H1 (cell line): ENCODE data around the gene COL5A1. TPM values are rescaled to one million over a fixed set of nuclear protein-coding genes. Genes with fewer than 3 reads are reported as not detected.

Experiments
- CTCF ChIA-PET: fragments of 300-600 bp; sonication (Branson Sonifier 250); formaldehyde crosslinking; loops from one replicate; lab custom pipeline; 2021; ENCODE audit not compliant: partially characterized antibody; lab: Charles Lee
- POLR2A ChIA-PET: fragments of 300-600 bp; sonication (Branson Sonifier 250); formaldehyde crosslinking; loops from one replicate; lab custom pipeline; 2021; ENCODE audit warnings: inconsistent platforms; ENCODE audit not compliant: partially characterized antibody; lab: Charles Lee
- DNase-seq, 2 experiments: peaks; one replicate each; pipeline versions ENCODE4 v3.0.0 to v3.0.0-alpha.2; 2010 to 2022; ENCODE audit warnings: low spot score in 2 of 2, low read depth in 1 of 2, mixed read lengths in 1 of 2
- FAIRE-seq: peaks from 2 replicates; lab custom pipeline; 2011; peaks lifted over from hg19 to GRCh38; lab: Jason Lieb, UNC
- H2AFZ ChIP-seq: 2 replicates; pipeline ENCODE4 v1.8.1; 2012; ENCODE audit warnings: low read length, inconsistent platforms
- H2AK5ac ChIP-seq: 2 replicates; pipeline ENCODE4 v1.6.1; 2013; ENCODE audit warnings: low read depth, low read length
- H2BK120ac ChIP-seq: replicated peaks from 2 replicates; pipeline ENCODE3; 2013; ENCODE audit warnings: low read depth, low read length, inconsistent platforms
- H2BK12ac ChIP-seq: 2 replicates; pipeline ENCODE4 v1.6.1; 2013; ENCODE audit warnings: low read depth, low read length
- H2BK15ac ChIP-seq: 2 replicates; pipeline ENCODE4 v1.6.1; 2013; ENCODE audit warnings: low read length
- H2BK20ac ChIP-seq: 2 replicates; pipeline ENCODE4 v1.6.1; 2013; ENCODE audit warnings: low read length
- H2BK5ac ChIP-seq: 2 replicates; pipeline ENCODE4 v1.6.1; 2013; ENCODE audit warnings: low read depth, low read length
- H3K14ac ChIP-seq: 2 replicates; pipeline ENCODE4 v1.6.1; 2013; ENCODE audit warnings: inconsistent platforms; ENCODE audit not compliant: insufficient read length
- H3K18ac ChIP-seq: 2 replicates; pipeline ENCODE4 v1.6.1; 2013; ENCODE audit warnings: low read length; ENCODE audit errors: extremely low read depth
- H3K23ac ChIP-seq: 2 replicates; pipeline ENCODE4 v1.6.1; 2013; ENCODE audit warnings: inconsistent platforms; ENCODE audit not compliant: insufficient read length
- H3K23me2 ChIP-seq: 2 replicates; pipeline ENCODE4 v1.6.1; 2013; ENCODE audit warnings: low read depth, low read length
- H3K27ac ChIP-seq: 2 replicates; pipeline ENCODE4 v1.6.1; 2011; ENCODE audit warnings: low read depth, low read length, inconsistent platforms
- H3K27me3 ChIP-seq, 4 experiments: replicated peaks in 1 of 4; 1 replicate in 1 of 4; 2 replicates in 3 of 4; pipeline versions ENCODE4 v1.6.1 to v1.8.1; 2011 to 2013; ENCODE audit warnings: low read length in 3 of 4, mild to moderate bottlenecking in 3 of 4, inconsistent platforms in 2 of 4, mixed read lengths in 2 of 4, moderate library complexity in 1 of 4; ENCODE audit not compliant: control insufficient read depth in 3 of 4, insufficient read depth in 3 of 4; ENCODE audit errors: extremely low read depth in 1 of 4
- H3K36me3 ChIP-seq, 4 experiments: 2 replicates each; pipeline versions ENCODE4 v1.6.1 to v1.8.1; 2011 to 2013; ENCODE audit warnings: mild to moderate bottlenecking in 4 of 4, low read length in 3 of 4, moderate library complexity in 2 of 4, control low read depth in 1 of 4, inconsistent platforms in 1 of 4; ENCODE audit not compliant: insufficient read depth in 4 of 4, control insufficient read depth in 2 of 4
- H3K4ac ChIP-seq: replicated peaks from 2 replicates; pipeline ENCODE3; 2013; ENCODE audit warnings: low read length, low read depth, mixed read lengths, inconsistent platforms; ENCODE audit not compliant: insufficient read length
- H3K4me1 ChIP-seq, 4 experiments: replicated peaks in 1 of 4; 1 replicate in 1 of 4; 2 replicates in 3 of 4; pipeline versions ENCODE4 v1.6.1 to v1.8.1; 2011 to 2013; ENCODE audit warnings: low read length in 3 of 4, inconsistent platforms in 2 of 4, mixed read lengths in 1 of 4; ENCODE audit not compliant: insufficient read depth in 4 of 4, control insufficient read depth in 3 of 4
- H3K4me2 ChIP-seq, 2 experiments: 2 replicates each; pipeline versions ENCODE4 v1.6.1 to v1.8.1; 2011 to 2013; ENCODE audit warnings: low read depth in 2 of 2, low read length in 2 of 2, control low read depth in 1 of 2, inconsistent platforms in 1 of 2, mild to moderate bottlenecking in 1 of 2; ENCODE audit not compliant: insufficient read depth in 1 of 2
- H3K4me3 ChIP-seq, 4 experiments: fragments of 200-600, 300-600 bp in 1 of 4; sonication (generic), shearing (Covaris generic), sonication (Bioruptor Twin) in 1 of 4; 2 replicates each; pipeline versions ENCODE4 v1.5.1 to v1.8.1; 2011 to 2016; ENCODE audit warnings: low read length in 4 of 4, low read depth in 3 of 4, control low read depth in 2 of 4, inconsistent platforms in 2 of 4, mild to moderate bottlenecking in 2 of 4, mixed read lengths in 1 of 4, moderate library complexity in 1 of 4; ENCODE audit not compliant: insufficient read depth in 2 of 4; ENCODE audit errors: extremely low read depth in 1 of 4
- H3K56ac ChIP-seq: replicated peaks from 2 replicates; pipeline ENCODE3; 2013; ENCODE audit warnings: low read depth, mild to moderate bottlenecking, mixed read lengths, low read length, inconsistent platforms; ENCODE audit not compliant: insufficient read length
- H3K79me1 ChIP-seq: 2 replicates; pipeline ENCODE4 v1.6.1; 2013; ENCODE audit warnings: low read depth, low read length, control low read depth
- H3K79me2 ChIP-seq, 2 experiments: 2 replicates each; pipeline versions ENCODE4 v1.6.1 to v1.8.1; 2012 to 2013; ENCODE audit warnings: low read length in 2 of 2, mild to moderate bottlenecking in 2 of 2, inconsistent platforms in 1 of 2; ENCODE audit not compliant: insufficient read depth in 2 of 2, control insufficient read depth in 1 of 2
- H3K9ac ChIP-seq, 4 experiments: replicated peaks in 1 of 4; 1 replicate in 1 of 4; 2 replicates in 3 of 4; pipeline versions ENCODE4 v1.6.1 to v1.8.1; 2011 to 2013; ENCODE audit warnings: low read depth in 3 of 4, low read length in 3 of 4, control low read depth in 2 of 4, mild to moderate bottlenecking in 2 of 4, moderate library complexity in 2 of 4, inconsistent platforms in 1 of 4; ENCODE audit errors: extremely low read depth in 1 of 4
- H3K9me3 ChIP-seq, 2 experiments: 2 replicates each; pipeline versions ENCODE4 v1.6.1 to v1.8.1; 2012 to 2013; ENCODE audit warnings: mild to moderate bottlenecking in 2 of 2, moderate library complexity in 2 of 2, control low read depth in 1 of 2, inconsistent platforms in 1 of 2, low read depth in 1 of 2, low read length in 1 of 2, mixed read lengths in 1 of 2; ENCODE audit not compliant: insufficient read depth in 2 of 2
- H4K20me1 ChIP-seq, 2 experiments: replicated peaks in 1 of 2; 2 replicates each; pipeline versions ENCODE3 to v1.8.1; 2011 to 2013; ENCODE audit warnings: inconsistent platforms in 2 of 2, low read length in 2 of 2, mild to moderate bottlenecking in 1 of 2; ENCODE audit not compliant: insufficient read depth in 2 of 2, control insufficient read depth in 1 of 2
- H4K5ac ChIP-seq: 2 replicates; pipeline ENCODE4 v1.6.1; 2013; ENCODE audit warnings: low read length, low read depth, mixed read lengths, inconsistent platforms; ENCODE audit not compliant: insufficient read length
- H4K8ac ChIP-seq: 2 replicates; pipeline ENCODE4 v1.8.0; 2013; ENCODE audit warnings: mild to moderate bottlenecking, moderate library complexity, low read length, inconsistent platforms; ENCODE audit not compliant: insufficient read depth; ENCODE audit errors: extremely low read depth
- H4K91ac ChIP-seq: replicated peaks from 2 replicates; pipeline ENCODE3; 2013; ENCODE audit warnings: low read length, mixed read lengths, inconsistent platforms; ENCODE audit not compliant: insufficient read length
- ATF2 ChIP-seq: IDR thresholded peaks from 2 replicates; pipeline ENCODE4 v1.6.1; 2012; ENCODE audit warnings: low read length, inconsistent platforms
- CBX5 ChIP-seq: fragments of 300-800, 300-1000 bp; sonication (generic); IDR thresholded peaks from 2 replicates; pipeline ENCODE4 v1.7.1; 2016; ENCODE audit warnings: antibody characterized with exemption, low read length, low read depth
- EGR1 ChIP-seq: IDR thresholded peaks from 2 replicates; pipeline ENCODE4 v1.6.1; 2011; ENCODE audit warnings: low read depth, low read length, borderline replicate concordance
- GTF2F1 ChIP-seq: IDR thresholded peaks from 2 replicates; pipeline ENCODE4 v1.6.1; 2012; ENCODE audit warnings: low read depth, low read length, improper control_type of control experiment, borderline replicate concordance
- POLR2AphosphoS5 ChIP-seq: IDR thresholded peaks from 2 replicates; pipeline ENCODE4 v1.6.1; 2011; ENCODE audit warnings: low read depth, low read length
- RBBP5 ChIP-seq: IDR thresholded peaks from 2 replicates; pipeline ENCODE4 v1.7.1; 2012; ENCODE audit warnings: low read depth, mild to moderate bottlenecking, inconsistent platforms, low read length, moderate library complexity, borderline replicate concordance
- RNF2 ChIP-seq: fragments of 200-900, 300-1000 bp; sonication (generic); IDR thresholded peaks from 2 replicates; pipeline ENCODE4 v1.7.1; 2016; ENCODE audit warnings: borderline replicate concordance, low read depth, mild to moderate bottlenecking, antibody characterized with exemption, low read length; ENCODE audit not compliant: poor library complexity, severe bottlenecking; ENCODE audit errors: missing control alignments
- SP1 ChIP-seq: IDR thresholded peaks from 2 replicates; pipeline ENCODE4 v1.6.1; 2011; ENCODE audit warnings: low read depth, low read length
- SP4 ChIP-seq: IDR thresholded peaks from 2 replicates; pipeline ENCODE4 v1.6.1; 2012; ENCODE audit warnings: low read length, inconsistent platforms
- TBP ChIP-seq: IDR thresholded peaks from 2 replicates; pipeline ENCODE4 v1.6.1; 2011; ENCODE audit warnings: low read depth, low read length, improper control_type of control experiment
- YY1 ChIP-seq: IDR thresholded peaks from 2 replicates; pipeline ENCODE4 v1.6.1; 2011; ENCODE audit warnings: low read depth, mild to moderate bottlenecking, low read length
- WGBS, 2 experiments: shearing (Covaris generic) in 1 of 2; methylation state at CpG; one replicate each; pipeline versions ENCODE4 v1.1.6 to v1.1.7; 2013 to 2015; ENCODE audit warnings: low lambda C conversion rate in 2 of 2, mixed read lengths in 2 of 2, inconsistent platforms in 1 of 2, low coverage in 1 of 2, missing lambda C conversion rate in 1 of 2; ENCODE audit not compliant: insufficient replicate concordance in 2 of 2, insufficient coverage in 1 of 2, insufficient read length in 1 of 2; ENCODE audit errors: extremely low coverage in 1 of 2, missing lambda C conversion rate in 1 of 2; 5-methylcytosine and 5-hydroxymethylcytosine counted together
- polyA plus RNA-seq, 7 experiments: library from polyadenylated mRNA; depleted of rRNA in 3 of 7; stranded (reverse) in 5 of 7; unstranded in 2 of 7; fragments of >200 nt in 5 of 7; fragments of 200-250 nt in 2 of 7; gene quantifications; 1 replicate in 5 of 7; 2 replicates in 1 of 7; 4 replicates in 1 of 7; pipeline versions ENCODE4 v1.2.1 to v1.2.3, GENCODE V29; 2011 to 2013; ENCODE audit warnings: missing spikeins in 2 of 7, mixed read lengths in 2 of 7
- total RNA-seq: library from RNA; stranded (reverse); fragmentation: NEBNext Ultra II Directional; extraction: Animal tissue kit (Norgen Biotek cat#: 25700); gene quantifications from 2 replicates; pipeline ENCODE4 v1.2.1, GENCODE V29; 2021

The COL5A1 gene
- total and polyA plus RNA-seq, 2 of the 8 experiments (the other 6 are each of a cell fraction or from before 2014, with no cell fraction given), result 3.8 to 12.0 TPM

DNA sequence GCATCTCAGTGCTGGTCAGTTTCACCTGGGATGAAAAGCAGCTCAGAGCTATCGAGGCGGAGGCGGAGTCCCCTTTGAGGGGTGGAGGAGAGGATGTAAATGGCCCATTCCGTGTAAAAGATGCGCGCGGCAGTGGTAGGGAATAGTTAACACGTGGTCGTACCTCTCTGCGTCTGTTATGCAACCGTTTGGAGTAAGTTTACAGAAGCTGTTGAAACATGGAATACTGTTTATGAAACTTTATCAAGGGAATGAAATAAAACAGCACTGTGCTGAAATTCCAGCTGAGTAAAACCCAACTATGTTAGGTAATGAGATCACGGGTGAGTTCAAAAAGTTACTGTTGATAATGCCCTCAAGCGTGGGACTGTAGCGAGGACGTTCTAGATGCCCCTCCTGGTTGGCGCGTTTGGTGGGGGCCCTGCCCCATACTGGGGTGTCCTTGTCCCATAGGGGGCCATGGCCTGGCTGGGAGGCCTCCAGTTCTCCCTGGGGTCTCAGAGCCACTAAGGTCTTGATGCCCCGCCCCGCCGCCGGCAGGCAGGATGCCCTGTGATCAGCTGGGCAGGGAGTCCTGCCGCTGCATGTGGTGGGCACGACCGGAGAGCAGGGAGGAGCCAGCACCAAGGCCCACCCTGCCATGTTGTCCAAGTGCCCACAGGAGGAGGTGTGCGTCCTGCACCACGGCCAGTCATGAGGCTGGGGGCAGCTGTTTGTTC is 90.9 kb downstream of the COL5A1 start:
- Histone ChIP-seq H3K36me3 (no peaks in the 10 kb centered on the region), H3K56ac (no peak overlapping the region), H3K4me1 (peaks cover 0 to 3% (median 0%) of the 10 kb centered on the region in 4 experiments; a peak in 1 of 7 replicates), H3K23ac (no peak overlapping the region), H3K27ac (no peak overlapping the region), H2AK5ac (no peak overlapping the region), H3K9me3 (peaks cover 0 to 11% of the 10 kb centered on the region in 2 experiments; a peak in 1 of 4 replicates), H4K20me1 (no peaks in the 10 kb centered on the region), H2BK20ac (no peak overlapping the region), H2BK15ac (no peak overlapping the region), H3K27me3 (no peaks in the 10 kb centered on the region), H3K4me3 (no peak overlapping the region), H4K91ac (no peak overlapping the region), H3K18ac (no peak overlapping the region), H3K14ac (no peak overlapping the region), H3K9ac (no peak overlapping the region), H3K4me2 (no peak overlapping the region), H2BK12ac (no peak overlapping the region), H3K4ac (no peak overlapping the region), H3K79me1 (no peaks in the 10 kb centered on the region), H4K8ac (no peak overlapping the region), H2AFZ (no peak overlapping the region), H4K5ac (no peak overlapping the region), H2BK120ac (no peak overlapping the region), H2BK5ac (no peak overlapping the region), H3K79me2 (no peaks in the 10 kb centered on the region), H3K23me2 (no peaks in the 10 kb centered on the region)
- DNase-seq (no peak), FAIRE-seq (no peak)
- POLR2A ChIA-PET, result no interaction called here
- CTCF ChIA-PET, result interaction anchor here (0.6 to 2.2 kb wide), 7 partner anchors 8 to 1208 kb away, joined by 3 to 9 read pairs (median 4); no protein-coding TSS in a partner anchor
- 91% methylated on average over 26 of the region's 26 CpGs; no CpG with 5 or more reads in 1 of the 2 experiments for WGBS, 2 experiments
- TF ChIP-seq EGR1 (no peak), GTF2F1 (no peak), SP1 (no peak), RNF2 (no peak), CBX5 (no peak), TBP (no peak), SP4 (no peak), POLR2AphosphoS5 (no peak), YY1 (no peak), RBBP5 (no peak), ATF2 (no peak)
